Thoracic aorta (tissue), 2 donors: ENCODE measurements around the gene RNF148. TPM values are rescaled to one million over a fixed set of nuclear protein-coding genes. Genes with fewer than 3 reads are reported as not detected.

ENCODE experiments used
- ATAC-seq: fragments of 150-250 bp; one replicate; pipeline ENCODE4 v1.8.0; 2017; ENCODE audit warnings: low read depth; ENCODE audit not compliant: insufficient number of reproducible peaks, low FRiP score
- DNase-seq: peaks from one replicate; pipeline ENCODE4 v3.0.0-alpha.2; 2020; ENCODE audit warnings: low spot score
- H3K27ac ChIP-seq, 2 donors: fragments of 200-600 bp; sonication (generic); 1 replicate in 1 of 2; 2 replicates in 1 of 2; pipeline ENCODE4 v1.5.1; 2016; ENCODE audit warnings: mild to moderate bottlenecking in 2 of 2, moderate library complexity in 2 of 2
- H3K27me3 ChIP-seq: fragments of 200-600 bp; sonication (generic); replicated peaks from 2 replicates; pipeline ENCODE4 v1.6.0; 2016; ENCODE audit warnings: mild to moderate bottlenecking; ENCODE audit not compliant: insufficient read depth
- H3K36me3 ChIP-seq: fragments of 200-600 bp; sonication (generic); one replicate; pipeline ENCODE4 v1.5.1; 2016
- H3K4me1 ChIP-seq, 2 donors: fragments of 200-600 bp; sonication (generic); 1 replicate in 1 of 2; 2 replicates in 1 of 2; pipeline versions ENCODE4 v1.5.1 to v1.6.0; 2016; ENCODE audit warnings: low read depth in 2 of 2, mild to moderate bottlenecking in 1 of 2; ENCODE audit not compliant: control insufficient read depth in 1 of 2
- H3K4me3 ChIP-seq: fragments of 200-600 bp; sonication (generic); 2 replicates; pipeline ENCODE4 v1.5.1; 2016; ENCODE audit warnings: mild to moderate bottlenecking
- H3K9me3 ChIP-seq: fragments of 200-600 bp; sonication (generic); 2 replicates; pipeline ENCODE4 v1.5.1; 2016
- total RNA-seq, 2 donors: library from RNA; depleted of rRNA; stranded (reverse); fragments of >200 nt; gene quantifications; one replicate each; pipeline versions ENCODE4 v1.1.0 to v1.2.3, GENCODE V29; 2016
- TF ChIP-seq, protein P1 (sequence below): fragments of 200-600 bp; sonication (generic); IDR thresholded peaks from one replicate; pipeline ENCODE4 v1.5.1; 2019; ENCODE audit warnings: antibody characterized with exemption

The RNF148 gene, protein sequence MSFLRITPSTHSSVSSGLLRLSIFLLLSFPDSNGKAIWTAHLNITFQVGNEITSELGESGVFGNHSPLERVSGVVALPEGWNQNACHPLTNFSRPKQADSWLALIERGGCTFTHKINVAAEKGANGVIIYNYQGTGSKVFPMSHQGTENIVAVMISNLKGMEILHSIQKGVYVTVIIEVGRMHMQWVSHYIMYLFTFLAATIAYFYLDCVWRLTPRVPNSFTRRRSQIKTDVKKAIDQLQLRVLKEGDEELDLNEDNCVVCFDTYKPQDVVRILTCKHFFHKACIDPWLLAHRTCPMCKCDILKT
- 1 to 10 TPM in 1 of 2 donors, under 1 TPM in 1; 0.27 to 3.5 TPM for total RNA-seq

DNA sequence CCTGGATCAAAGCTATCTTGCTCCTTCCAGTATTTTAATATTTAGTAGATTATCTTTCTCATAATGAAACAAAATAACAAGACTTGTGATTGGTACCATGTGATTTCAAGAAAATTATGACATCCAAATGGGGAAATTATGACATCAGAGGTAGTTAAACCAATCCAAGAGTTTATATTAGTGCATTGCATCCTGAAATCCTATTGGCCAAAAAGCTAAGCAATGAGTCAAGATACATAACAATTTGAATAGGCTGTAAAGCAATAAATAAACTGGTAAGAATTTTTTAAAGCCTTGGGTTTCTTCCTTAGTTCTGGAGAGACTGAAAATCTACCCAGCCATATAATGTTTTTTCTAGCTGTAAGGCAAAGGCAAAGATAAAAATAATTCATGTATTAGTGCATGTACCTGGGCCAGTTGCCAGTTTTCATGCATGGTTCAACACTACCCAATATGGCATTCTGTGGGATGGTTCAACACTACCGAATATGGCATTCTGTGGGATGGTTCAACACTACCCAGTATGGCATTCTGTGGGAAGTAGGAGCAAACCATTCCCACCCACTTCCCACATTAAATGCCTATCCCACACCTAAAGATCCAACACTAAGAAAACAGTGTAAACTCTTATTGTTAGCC, at the start of gene RNF148:
Gene RNF148 (minus strand): TSS at position 51 of the 639 bp plus-strand sequence. CDS start 172 bp downstream, outside the sequence.
- Histone ChIP-seq H3K27ac (no peak within 1 kb of the TSS), H3K4me1 (no peaks in the 10 kb centered on the region), H3K4me3 (no peak within 1 kb of the TSS), H3K9me3 (no peaks in the 10 kb centered on the region), H3K36me3 (peaks cover 3% of the 10 kb centered on the region), H3K27me3 (no peaks in the 10 kb centered on the region)
- no peak for ATAC-seq
- DNase-seq = no peak
- TF ChIP-seq, protein P1, sequence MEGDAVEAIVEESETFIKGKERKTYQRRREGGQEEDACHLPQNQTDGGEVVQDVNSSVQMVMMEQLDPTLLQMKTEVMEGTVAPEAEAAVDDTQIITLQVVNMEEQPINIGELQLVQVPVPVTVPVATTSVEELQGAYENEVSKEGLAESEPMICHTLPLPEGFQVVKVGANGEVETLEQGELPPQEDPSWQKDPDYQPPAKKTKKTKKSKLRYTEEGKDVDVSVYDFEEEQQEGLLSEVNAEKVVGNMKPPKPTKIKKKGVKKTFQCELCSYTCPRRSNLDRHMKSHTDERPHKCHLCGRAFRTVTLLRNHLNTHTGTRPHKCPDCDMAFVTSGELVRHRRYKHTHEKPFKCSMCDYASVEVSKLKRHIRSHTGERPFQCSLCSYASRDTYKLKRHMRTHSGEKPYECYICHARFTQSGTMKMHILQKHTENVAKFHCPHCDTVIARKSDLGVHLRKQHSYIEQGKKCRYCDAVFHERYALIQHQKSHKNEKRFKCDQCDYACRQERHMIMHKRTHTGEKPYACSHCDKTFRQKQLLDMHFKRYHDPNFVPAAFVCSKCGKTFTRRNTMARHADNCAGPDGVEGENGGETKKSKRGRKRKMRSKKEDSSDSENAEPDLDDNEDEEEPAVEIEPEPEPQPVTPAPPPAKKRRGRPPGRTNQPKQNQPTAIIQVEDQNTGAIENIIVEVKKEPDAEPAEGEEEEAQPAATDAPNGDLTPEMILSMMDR = no peak

DNA sequence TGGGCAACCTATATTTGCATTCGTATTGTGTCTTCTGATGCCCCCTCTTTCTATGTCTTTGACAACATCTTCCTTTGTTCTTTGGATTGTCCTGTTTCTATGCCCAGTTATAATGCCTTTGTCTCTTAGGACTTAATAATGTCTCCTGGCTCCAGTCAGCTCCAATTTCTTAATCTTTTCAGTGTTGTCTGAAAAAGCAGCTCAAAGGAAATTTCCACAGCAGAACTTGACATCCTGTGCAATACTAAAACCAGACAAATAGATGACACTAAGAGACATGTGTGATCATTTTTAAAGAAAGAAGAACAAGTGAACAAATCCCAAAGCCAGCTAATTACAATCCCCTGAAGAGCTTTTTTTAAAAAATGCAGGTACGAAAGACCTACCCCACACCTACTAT, 47.7 kb upstream of the RNF148 start:
- no peaks in the 10 kb centered on the region for H3K36me3 ChIP-seq
- H3K4me3 ChIP-seq = no peak overlapping the region
- no peaks in the 10 kb centered on the region for H3K9me3 ChIP-seq
- DNase-seq (no peak), ATAC-seq (no peak)
- TF ChIP-seq, protein P1 = no peak
- no peaks in the 10 kb centered on the region for H3K4me1 ChIP-seq
- H3K27ac ChIP-seq = no peak overlapping the region
- H3K27me3 ChIP-seq = no peaks in the 10 kb centered on the region

DNA sequence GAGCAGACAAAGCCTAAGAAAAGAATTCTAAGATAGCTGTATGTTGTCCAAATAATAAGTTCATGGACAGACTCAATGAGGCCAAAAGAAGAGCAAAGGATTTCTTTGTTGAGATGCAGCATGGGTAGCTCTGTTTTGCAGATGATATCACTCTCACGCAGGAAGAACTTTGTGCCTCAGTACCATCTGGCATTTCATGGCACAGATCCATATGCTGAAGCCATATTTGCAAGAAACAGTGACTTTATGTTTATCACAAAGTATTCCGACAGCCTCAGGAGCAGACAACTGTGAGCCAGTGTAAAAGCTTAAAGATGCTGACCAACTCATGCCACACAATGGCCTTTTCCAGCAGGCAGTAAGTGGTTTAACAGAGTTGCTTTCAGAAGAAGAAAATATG, 45.5 kb upstream of the RNF148 start:
- H3K4me1 ChIP-seq = no peaks in the 10 kb centered on the region
- no peak for DNase-seq
- TF ChIP-seq, protein P1 = no peak
- no peaks in the 10 kb centered on the region for H3K9me3 ChIP-seq
- ATAC-seq = no peak
- no peak overlapping the region for H3K27ac ChIP-seq
- H3K4me3 ChIP-seq = no peak overlapping the region
- no peaks in the 10 kb centered on the region for H3K27me3 ChIP-seq
- H3K36me3 ChIP-seq = no peaks in the 10 kb centered on the region

DNA sequence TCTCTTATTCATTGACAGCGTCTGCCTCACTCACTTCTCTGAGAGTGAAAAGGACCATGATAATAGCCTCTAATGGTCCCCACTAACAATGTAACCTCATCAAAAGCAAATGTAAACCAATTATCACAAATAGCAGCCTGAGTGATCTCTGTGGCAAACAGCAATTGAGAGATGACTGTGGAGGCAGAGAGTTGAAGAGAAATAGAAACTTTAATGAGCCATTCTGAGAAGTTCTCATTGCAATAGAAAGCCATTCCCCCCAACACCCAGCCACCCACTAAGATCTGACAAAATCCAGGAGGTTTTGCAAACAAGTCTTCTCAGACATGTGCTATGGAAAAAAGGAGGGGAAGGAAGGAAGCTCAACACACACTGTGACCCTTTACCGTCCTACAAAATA, 44.2 kb upstream of the RNF148 start:
- ATAC-seq (no peak), DNase-seq (no peak)
- Histone ChIP-seq H3K4me3 (no peak overlapping the region), H3K4me1 (no peaks in the 10 kb centered on the region), H3K9me3 (no peaks in the 10 kb centered on the region), H3K36me3 (no peaks in the 10 kb centered on the region), H3K27ac (no peak overlapping the region), H3K27me3 (no peaks in the 10 kb centered on the region)
- TF ChIP-seq, protein P1 = no peak

DNA sequence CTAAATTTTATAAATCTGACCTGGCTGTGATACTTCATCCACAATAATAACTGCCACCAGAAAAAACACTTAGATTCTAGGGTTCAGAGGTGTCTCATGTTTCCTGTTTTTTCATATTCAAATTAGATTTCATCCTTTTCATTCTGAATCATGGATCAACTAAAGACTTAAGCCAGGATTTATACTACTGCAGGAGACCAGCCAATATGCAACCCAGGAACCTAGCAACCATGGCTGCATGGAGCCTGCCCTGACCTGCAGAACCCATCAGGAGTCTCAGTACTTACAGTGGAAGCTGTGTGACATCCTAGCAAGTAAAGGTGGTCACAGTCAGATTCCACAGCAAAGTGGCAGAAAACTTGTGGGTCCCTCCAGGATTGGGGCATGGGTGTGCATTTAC, 40.5 kb upstream of the RNF148 start:
- H3K27ac ChIP-seq = no peak overlapping the region
- no peaks in the 10 kb centered on the region for H3K4me1 ChIP-seq
- no peak for ATAC-seq
- no peaks in the 10 kb centered on the region for H3K27me3 ChIP-seq
- no peak for DNase-seq
- H3K36me3 ChIP-seq = no peaks in the 10 kb centered on the region
- TF ChIP-seq, protein P1 = no peak
- no peak overlapping the region for H3K4me3 ChIP-seq
- H3K9me3 ChIP-seq = no peaks in the 10 kb centered on the region
